Measurements from ENCODE around the gene DOC2B.

DNA sequence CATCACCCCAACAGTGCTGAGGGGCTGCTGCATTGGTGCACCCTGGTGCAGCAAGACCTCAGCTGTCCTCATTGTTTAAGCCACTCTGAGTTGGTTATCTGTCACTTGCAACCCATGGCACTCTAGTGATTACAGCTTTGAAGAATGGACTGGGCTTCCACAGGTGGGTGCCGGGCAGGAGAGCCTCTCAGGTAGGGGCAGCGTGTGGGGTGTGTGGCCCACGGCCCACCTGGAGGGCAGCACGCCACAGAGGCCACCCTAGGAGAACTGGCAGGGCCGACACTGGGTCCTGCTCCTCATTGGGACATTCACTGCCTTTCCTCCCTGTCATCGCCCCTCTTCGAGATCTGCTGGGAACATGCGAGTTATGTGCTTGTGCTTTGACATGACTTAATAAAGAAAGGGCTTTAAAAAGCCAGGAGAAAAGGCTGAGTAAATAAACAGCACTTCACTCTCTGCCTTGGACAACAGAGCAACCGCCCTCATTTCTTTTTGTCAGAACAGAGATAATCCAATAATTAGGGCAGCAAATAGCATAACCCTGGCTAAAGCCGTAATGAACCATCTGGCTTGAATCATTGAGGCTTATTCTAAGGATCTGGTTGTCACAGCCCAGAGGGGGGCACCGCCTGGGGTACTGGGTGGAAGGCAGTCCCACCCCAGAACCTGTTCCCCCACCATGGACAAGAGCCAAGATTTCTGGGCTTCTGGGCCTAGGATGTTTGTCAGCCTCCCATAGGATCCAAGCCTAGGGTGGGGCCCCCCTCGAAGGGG lies 3.0 kb downstream of the DOC2B start:
- no peak for TF ChIP-seq POLR2A (IDR thresholded peaks at IDR 0.05; ENCODE audit: low read depth)
- no peak for TF ChIP-seq POLR2AphosphoS5 (IDR thresholded peaks at IDR 0.05)

Measured in esophagus muscularis mucosa (tissue), 2 donors.